GM12872 (cell line): ENCODE results near the gene GADD45G.

Source experiments
- TF ChIP-seq, protein P1 (sequence below): IDR thresholded peaks from 3 replicates; pipeline ENCODE4 v1.5.1; 2011; ENCODE audit warnings: low read depth, mild to moderate bottlenecking, low read length, moderate library complexity; ENCODE audit not compliant: insufficient read depth

The GADD45G gene

DNA sequence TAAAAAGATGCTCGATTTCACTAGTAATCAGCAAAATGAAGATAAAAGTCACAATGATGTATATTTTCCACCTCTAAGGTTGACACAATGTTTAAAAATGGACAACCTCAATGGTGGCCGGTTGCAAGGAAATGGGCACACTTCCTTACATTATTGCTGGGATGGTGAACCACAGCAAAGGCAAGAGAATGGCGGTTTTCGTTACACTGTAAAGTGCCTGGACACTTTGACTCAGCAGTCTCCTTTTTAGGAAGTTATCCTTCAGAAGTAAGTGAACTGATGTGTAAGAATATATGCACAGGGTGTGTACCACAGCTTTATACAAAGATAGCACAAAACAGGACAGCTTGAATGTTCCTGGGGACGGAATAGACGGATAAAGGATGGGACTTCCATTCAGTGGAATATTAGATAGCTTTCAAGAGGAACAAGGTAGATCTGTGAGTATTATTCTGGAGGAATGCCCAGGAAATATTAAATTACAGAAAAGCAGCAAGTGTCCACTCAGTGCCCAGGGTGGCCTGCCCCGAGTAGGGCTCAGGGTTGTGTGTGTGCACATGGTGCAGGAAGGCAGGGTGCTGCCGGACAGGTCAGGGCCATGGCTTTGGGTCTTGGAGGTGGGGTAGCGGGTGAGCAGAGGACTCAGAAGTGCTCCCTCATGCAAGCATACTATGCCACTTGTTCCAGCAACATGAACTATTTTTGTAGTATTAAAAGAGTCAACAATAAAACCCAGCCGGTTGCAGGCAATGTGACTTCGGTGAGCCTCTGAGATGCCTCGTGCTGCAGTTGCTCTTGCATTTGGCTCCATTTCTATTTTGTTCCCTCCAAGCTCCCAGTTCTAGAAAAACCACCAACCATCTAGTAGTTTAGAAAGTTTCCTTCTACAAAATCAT is 24.5 kb downstream of the GADD45G start:
- TF ChIP-seq, protein P1, sequence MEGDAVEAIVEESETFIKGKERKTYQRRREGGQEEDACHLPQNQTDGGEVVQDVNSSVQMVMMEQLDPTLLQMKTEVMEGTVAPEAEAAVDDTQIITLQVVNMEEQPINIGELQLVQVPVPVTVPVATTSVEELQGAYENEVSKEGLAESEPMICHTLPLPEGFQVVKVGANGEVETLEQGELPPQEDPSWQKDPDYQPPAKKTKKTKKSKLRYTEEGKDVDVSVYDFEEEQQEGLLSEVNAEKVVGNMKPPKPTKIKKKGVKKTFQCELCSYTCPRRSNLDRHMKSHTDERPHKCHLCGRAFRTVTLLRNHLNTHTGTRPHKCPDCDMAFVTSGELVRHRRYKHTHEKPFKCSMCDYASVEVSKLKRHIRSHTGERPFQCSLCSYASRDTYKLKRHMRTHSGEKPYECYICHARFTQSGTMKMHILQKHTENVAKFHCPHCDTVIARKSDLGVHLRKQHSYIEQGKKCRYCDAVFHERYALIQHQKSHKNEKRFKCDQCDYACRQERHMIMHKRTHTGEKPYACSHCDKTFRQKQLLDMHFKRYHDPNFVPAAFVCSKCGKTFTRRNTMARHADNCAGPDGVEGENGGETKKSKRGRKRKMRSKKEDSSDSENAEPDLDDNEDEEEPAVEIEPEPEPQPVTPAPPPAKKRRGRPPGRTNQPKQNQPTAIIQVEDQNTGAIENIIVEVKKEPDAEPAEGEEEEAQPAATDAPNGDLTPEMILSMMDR = no peak

DNA sequence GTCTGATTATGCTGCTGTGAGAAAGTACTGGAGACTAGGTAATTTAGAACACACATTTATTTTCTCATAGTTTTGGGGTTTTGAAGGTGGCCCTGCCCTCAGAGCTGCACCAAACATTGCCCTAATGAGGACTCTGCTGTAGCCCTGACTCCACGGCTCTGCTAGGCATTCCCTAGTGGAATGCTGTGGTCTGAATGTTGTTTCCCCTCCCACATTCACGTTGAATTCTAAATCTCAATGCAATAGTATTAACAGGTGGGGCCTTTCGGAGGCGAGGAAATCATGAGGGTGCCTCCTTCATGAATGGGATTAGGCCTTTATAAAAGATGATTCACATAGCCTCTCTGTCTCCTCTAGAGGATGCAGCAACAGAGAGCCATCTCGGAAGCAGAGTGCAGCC is 25.7 kb downstream of the GADD45G start:
- TF ChIP-seq, protein P1 = no peak

DNA sequence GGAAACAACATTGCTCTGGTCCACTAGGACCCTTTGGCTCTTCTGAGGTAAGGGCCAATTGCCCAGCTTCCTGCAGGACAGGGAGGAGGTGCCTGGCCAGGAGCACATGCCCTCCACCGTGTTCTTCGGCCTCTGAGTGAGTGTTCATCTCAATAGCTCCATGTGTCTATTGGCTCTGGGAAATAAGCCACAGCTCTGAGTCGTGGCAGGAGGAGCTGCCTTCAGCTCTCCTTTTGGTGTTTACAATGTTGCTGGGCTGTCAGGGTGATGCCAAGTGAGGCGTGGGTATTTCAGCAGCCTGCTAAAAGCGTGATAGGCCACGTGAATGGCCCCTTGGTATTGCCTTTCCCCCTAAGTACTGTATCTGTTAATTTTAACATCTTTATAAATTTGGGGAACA is 26.6 kb downstream of the GADD45G start:
- TF ChIP-seq, protein P1 = no peak

DNA sequence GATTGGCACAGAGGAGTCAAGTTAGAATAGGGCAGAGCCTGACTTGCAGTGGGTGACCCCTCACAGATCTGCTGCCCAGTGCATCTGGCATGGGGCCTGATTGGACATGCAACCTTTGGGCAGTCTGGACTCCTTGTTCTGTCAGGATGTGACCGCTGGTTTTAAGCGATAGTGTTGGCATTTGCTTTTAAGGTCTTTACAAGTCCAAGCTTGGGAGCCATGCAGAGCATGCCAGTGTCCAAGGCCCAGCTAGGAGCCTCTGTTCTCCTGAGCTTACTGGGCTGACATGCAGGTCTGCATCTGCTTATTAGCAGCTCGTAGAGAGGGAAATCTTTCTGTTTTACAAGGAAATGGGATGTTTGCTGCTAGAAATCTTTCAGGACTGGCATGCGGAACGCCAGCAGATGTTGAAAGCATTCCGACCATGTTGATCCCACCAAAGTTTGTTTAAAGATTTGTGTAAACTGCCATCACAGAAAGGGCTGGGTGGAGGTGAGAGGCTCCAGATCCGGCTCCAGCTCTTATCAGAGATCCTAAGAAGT is 27.5 kb downstream of the GADD45G start:
- TF ChIP-seq, protein P1 = no peak

DNA sequence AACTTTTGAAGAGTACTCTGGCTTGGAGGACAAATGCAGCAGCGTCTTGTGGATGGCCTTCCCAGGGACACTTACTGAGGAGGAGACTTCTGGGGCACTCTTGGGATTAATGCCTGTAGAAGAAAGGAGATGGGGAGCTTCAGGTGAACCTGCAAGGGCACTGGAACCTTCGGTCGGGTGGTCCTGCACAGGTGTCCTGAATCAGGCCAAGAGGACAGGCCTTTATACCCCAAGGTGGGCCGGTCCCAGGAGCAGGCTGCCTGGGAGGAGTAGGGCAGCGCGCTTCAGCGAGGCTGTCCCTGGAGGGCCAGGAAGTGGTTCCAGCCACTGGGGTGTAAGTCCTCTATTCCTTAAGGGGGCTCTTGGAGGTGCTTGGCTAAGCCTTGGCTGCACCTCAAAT is 27.9 kb downstream of the GADD45G start:
- TF ChIP-seq, protein P1 = no peak

DNA sequence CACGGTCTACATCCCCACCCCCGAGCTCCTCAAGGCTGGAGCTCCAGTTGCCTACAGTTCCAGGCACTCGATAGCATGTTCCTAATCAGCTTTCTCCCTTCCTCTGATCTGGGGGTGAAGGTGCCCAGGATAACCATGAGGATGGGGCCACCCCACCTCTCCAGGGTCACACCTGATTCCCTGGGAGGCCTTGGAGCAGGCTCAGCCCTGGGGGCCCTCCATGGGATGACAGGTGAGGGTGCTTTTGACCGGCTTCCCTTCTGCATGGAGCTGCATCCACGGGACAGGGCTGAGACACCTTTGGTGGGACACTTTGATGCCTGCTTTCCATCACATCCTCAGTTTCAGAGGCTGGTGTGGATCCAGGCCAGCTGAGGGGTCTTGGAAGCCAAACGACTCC is 28.6 kb downstream of the GADD45G start:
- TF ChIP-seq, protein P1 = no peak

DNA sequence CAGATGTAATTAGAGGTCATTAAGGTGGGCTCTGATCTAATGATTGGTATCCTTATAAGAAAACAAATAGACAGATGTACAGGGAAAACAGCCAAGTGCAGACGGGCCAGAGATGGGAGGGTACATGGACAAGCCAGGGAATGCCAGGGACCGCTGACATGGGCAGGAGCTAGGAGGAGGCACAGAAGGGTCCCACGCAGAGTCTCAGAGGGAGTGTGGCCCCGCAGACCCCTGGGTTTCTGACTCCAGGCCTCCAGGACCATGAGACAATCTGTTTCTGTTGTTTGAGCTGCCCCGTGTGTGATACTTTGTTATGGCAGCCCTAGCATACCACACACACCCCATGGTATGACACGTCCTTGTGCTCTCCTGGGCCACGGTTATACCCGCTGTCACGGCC is 29.1 kb downstream of the GADD45G start:
- TF ChIP-seq, protein P1 = no peak
